NCI-H345 (cell line): ENCODE results near the gene LRRC1.

Source experiments
- DNase-seq: peaks from one replicate; lab custom pipeline; 2025; lab: John Stamatoyannopoulos, UW

The LRRC1 gene

DNA sequence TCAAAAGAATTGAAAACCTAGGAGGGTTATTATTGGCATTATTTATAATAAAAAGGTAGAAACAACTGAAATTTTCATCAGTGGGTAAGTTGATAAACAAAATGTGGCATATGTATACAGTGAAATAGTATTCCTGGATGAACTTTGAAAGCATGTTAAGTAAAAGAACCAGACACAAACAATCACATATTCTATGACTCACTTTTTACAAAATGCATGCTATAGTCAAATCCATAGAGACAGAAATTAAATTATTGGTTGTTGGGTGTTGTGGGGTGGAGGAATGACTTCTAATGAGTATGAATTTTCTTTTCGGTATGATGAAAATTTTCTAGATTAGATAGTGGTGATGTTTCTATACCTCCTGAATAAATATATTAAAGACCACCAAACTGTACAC, 94.6 kb downstream of the LRRC1 start:
- no peak for DNase-seq

DNA sequence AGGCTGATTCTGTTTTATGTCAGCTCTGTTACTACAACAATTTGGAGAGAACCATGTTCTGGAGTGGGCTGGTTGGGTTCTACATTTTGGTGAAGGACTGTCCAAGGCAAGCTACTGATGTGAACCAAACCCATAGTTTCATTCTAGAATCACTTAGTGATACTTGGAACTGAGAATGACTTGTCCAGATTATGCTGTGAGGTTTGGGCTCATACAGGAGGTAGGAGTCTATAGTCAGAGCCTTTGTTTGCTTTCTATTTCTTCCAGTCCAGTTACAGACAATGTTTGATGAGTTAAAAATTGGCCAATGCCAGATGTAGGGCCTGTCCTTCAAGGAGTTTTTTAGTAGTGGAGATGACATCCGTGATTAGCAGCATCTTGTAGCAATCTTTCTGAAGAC, 97.9 kb downstream of the LRRC1 start:
- no peak for DNase-seq

DNA sequence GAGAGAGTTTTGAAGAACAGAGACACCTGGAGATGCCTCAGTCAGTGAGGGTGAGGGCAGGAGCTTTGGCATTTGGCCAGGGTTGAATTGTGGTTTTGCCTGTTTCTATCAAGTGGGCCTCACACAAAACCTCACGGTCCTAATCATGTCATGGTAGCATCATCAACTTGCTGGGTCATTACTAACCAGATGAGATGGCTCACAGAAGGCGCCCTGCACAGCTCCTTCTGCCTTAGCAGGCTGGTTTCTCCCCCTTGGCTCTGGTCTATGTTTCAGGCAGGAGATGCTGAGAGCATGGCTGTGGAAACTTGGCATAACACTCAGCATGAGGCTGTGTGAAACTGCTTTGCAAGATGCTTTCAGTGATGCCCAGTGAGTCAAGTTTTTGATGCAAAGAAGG, 99.3 kb downstream of the LRRC1 start:
- peak; percentile 78 for DNase-seq

DNA sequence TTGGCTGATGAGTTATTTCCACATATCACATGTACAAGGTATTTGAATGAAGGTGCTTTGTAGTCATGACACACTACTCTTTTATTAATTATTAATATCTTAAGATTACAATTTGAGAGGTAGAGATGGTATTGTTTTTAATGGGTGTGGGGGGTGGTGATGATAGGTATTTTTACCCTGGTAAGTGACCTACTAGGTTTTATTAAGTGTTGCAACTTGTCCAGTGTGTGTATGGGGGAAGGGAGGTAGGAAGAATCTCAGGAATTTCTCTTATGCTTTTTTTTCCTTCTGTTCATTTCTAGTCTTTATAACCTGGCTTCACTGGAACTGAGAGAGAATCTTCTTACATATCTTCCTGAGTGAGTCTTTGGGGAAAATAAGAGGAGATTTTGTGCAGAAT, 101.4 kb downstream of the LRRC1 start:
- no peak for DNase-seq

DNA sequence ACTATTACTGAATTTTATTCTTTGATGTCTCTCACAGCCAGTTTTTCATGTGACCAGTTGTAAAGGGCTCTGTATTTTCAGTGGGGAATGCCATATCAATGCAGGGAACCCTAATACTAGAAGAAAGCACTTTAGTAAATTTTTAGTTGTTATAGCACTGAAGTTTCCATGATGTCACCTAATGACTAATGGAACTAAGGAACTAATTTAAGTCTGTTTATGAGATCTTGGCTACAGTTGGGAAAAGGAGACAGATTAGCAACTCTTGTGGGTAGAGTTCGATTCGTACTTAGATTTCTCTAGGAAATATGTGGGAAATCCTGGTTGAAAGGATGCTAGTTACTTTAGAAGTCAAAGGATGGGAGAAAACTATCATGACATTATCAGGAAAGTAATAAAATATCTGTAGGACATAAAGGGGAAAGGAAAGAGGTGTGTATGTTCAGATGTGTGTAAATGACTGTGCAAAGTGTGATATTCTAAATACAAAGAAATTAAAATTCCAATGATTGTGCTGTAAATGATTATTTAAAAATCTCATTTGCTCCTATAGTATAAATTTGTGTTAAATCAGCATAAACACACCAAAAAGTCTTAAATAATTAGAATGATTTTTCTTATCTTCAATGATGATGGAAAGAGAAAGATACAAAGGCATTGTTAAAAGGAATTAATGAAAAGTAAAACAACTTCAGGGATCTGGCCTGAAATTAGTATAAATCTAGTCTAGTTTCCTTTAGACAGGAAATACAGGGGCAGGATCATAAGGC, 103.4 kb downstream of the LRRC1 start:
- DNase-seq, result no peak

DNA sequence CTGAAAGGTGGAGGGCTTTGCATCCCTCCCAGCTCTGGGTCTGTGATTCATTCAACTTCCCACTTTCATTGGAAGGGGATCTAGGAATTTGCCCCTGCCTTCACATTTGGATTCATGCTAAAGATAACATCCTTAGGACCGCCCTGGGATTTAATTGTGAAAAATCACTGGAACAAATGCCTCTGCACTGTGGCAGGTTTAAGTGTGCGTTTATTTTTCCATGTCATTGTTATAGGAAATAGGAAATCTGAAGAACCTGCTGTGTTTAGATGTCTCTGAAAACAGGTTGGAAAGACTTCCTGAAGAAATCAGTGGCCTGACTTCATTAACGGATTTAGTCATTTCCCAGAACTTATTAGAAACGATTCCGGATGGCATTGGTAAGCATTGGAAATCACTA, 104.7 kb downstream of the LRRC1 start:
- no peak for DNase-seq

DNA sequence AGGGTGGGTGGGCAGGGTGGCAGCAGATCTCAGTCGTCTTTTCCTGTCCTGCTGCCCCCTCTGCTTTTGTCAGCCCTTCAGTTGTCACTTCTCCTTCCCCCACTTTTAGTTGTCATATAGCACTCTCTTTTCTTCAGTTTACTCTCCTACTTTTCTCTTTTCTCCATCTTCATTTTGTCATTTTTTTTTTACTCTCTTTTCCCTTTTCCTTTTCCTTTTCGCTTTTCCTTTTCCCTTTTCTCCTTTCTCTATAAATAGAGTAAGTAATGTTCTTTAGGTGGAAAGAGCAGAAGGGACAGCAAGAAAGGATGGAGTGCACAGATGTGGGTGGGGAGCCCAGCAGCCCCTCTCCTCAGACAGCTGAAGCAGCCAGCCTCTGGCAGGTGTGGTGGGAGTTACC, 108.6 kb downstream of the LRRC1 start:
- DNase-seq, result no peak

DNA sequence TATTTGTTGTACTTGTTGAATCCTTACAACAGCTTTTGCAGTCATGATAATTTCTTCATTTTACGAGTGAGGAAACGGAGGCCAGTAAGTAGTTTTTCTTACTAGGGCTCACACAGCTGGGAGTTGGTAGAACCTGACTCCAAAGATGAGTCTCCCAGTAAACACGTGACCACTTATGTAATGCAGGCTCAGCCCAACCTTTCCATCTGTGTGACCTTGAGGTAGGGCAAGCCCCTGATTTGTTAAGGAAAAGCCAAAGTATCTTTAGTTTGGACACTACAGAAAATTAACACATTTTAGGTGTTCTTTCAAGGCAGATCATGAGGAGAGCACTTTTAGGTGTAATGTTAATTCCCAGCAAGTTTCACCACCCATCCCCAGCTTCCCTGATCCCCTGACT, 111.3 kb downstream of the LRRC1 start:
- DNase-seq, result no peak

DNA sequence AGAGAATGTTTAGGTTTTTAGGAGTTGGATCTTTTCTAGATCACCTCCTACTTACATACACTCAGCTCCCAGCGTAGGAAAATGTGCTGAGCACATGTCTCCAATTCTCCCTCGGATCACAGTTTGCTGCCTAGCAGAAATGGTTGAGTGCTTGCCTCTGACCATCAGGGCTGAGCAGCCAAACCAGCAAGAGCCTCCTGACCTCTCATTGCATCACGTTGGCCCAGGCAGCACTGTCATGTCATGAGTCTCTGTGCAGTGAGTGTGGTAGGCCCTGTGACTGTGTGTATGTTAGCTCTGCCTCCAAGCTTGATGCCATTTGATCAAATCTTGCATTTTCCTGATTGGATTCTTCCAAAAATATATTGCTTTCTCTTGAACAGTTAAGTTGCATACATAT, 112.0 kb downstream of the LRRC1 start:
- no peak for DNase-seq

DNA sequence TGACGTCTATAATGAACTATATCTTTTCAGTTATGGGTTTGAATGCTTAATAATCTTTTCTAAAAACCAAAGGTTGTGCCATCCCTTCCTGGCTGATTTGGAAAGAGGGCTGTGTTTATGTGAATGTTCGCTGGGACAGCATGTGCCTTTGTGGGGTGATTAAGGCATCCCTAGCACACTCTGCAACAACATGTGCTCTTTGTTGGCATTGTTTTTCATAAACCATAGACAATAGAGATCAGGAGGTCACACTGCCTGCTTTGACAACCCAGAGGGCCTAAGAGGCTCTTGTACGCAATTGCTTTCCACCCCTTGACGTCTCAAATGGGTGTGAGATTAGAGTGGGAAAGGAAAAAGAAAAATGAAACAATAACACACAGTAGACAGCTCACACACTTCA, 116.0 kb downstream of the LRRC1 start:
- no peak for DNase-seq

DNA sequence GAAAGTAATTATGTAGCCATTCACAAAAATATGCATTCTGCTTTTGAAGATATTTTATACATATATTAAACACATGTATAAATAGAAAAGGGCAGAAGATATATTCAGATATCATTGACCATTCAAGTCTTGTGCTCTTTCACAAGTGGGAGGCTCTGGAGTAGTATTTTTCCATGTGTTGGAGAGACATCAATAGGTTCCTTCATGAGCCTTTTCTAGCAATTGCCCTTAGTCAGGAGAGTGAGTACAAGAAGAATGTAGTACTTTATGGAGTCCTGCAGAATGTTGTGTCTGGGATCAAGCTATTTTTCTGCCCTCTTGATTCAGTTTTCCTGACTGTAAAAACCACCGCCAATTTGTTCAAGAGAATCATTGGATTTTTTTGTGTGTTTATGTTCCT, 117.9 kb downstream of the LRRC1 start:
- no peak for DNase-seq

DNA sequence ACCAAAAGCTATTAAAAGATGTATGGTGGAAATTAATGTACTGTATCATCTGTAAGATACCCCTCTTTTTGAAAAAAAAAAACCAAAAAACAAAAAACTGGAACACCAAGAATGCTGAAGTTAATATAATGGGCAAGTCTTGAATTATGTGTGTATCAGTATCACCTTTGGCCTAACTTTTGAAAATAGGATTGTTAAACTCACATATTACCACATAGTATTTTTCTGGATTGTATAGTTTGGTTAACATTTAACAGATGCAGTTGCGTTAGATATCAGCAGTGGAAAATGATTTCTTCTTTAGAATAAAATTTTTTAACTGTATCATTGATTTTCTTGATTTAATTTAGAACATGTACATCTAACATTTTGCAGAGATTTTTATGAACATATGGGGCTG, 118.5 kb downstream of the LRRC1 start:
- DNase-seq, result no peak

DNA sequence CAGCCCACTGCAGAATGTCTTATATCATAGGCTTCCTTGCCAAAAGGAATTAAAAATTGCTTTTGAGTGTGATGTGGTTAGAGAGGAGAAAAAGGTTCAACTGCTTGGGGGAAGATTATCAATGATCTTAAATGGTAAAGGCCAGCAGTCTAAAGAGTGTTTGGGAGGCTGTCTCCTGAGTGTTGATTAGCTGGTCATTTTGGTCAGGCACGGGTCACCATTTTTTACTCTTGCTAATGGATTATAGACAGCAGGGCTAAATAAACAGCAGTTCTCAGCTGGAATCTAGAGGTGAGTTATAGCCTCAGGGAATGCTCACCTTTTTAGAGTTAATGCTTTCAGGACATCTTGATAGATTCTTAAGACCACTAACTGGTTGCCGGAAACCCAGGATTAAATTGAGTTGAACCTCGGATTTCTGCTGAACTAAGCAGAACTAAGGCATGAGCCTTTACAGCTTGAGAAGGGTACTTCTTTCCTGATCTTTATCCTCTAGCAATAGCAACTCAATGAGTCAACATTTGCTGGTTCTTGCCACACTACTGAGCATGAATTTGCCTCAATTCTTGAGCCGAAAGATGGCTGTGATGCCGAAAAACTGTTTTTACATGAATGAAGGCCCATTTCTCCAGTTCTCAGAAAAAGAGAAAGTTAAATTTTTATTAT, 120.4 kb downstream of the LRRC1 start:
- no peak for DNase-seq

DNA sequence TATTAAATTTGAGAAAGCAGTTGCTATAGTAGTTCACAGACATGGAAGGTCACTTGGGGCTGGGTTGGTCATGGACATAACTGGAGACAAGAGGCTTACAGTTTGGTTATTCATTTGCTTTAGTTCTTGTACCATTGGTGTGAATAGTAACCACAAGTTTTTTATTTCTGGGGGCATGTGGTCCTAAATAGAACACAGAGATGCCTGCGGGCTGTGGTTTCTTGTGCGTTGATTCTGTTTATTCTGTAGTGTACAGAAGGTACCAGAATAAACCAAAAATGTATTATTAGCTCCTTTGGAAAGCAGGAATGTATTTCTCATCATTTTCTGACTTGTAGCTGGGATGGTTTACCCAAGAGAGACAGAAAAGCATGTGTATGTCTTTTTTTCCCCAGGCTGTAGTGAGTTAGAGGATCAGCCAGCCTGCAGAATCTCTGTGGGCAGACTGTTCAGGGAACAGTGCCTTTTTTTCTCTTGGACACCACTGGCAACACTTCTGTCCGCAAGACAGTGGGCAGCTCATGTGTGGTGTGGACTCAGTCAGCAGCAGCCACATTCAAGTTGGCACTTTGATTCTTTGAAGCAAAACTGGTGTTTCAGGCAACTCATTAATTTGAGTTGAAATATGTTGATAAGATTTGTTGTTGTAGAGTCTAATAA, 122.1 kb downstream of the LRRC1 start:
- no peak for DNase-seq

DNA sequence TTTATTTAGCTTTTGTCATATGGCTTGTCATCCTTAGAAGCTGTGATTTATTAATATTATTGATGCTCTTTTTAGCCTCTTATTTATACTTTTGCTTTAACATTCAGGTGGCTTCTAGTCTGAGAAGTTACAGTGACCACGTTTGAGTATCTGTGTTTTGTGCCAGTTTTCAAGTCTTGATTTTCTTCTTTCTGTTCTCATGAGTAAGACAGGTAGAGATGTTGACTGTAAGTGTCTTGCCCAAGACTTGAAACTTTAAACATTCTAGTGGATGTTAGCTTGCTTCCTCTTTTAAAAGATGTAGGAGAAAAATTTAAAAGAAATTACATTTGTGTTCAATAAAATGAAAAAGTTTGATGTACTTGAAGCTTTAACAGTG, 122.6 kb downstream of the LRRC1 start:
- DNase-seq, result no peak

DNA sequence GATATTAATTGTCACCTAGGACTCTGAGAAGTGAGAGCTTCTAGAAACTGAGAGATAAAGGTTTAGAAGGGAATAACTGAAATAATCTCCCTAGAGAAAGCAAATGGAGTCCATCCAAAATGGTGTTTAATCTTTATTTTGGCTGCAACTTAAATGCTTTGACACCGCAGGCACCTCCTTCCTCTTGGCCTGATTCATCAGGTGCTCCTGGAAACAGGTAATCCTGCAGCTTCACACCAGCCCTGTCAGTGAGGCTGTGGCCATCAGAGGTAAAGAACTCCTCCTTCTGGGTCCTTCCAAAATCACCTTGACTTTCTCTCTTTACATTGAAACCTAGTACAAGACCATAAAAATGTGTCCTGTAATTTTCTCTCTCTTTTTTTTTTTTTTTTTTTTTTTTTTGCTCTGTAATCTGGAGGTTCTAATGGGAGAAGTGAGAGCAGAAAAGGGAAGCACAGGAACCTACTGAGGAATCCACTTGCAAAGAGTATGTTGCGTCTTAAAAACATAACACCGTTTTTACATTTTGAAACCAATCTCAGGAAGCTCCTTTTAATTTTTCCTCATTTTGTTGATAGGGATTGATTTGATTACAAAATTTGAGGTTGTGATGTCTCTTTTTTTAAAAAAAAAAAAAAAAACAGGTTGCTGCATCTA, 124.2 kb downstream of the LRRC1 start:
- DNase-seq, result no peak

DNA sequence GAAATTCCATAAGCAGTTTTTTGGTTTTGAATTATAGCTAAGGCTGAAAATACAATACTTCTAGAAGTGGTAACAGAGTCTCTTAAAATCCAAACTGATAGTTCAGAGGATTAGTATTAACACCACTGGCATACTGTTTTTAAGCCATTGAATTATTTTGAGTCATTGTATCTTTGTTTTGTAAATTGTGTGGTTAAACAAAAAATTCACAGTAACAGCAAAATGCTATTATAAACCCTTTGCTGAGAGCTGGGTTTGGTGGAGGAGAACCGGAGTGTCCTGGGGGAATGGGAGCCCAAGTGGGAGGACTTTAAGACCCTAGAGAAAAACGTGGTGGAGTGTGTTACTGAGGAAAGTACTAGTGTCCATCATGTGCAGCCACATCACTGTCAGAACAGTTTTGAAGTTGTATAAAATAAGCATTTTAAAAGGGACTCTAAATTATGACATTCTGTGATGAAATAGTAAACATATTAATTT, 125.1 kb downstream of the LRRC1 start:
- DNase-seq, result no peak

DNA sequence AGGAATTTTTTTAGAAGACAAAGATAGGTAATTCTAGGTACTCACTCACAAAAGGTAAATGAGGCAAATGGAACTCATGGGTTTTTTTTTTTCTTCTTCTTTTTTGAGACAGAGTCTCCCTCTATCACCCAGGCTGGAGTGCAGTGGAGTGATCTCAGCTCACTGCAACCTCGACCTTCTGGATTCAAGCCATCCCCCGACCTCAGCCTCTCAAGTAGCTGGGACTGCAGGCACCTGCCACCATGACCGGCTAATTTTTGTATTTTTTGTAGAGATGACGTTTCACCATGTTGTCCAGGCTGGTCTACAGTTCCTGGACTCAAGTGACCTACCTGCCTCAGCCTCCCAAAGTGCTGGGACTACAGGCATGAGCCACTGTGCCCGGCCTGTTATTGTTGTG, 126.1 kb downstream of the LRRC1 start:
- DNase-seq, result no peak

DNA sequence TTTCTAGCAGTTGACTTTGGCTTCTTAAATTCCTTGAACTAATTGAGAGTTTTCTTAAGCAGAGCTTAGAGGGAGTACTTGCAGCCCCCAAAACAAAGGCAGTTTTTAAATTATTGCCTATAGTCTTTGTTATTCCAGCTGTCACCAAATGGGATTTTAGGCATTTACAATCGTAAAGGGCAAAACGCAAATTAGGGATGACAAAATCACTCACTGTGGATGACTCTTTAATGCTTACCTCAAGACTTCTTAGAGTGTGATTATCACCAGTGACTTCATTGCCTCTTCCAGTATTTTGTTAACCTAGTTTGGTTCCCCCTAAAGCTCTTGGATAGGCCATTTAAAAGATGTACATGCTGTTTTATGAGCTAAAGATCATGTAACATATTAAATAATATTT, 126.8 kb downstream of the LRRC1 start:
- no peak for DNase-seq

DNA sequence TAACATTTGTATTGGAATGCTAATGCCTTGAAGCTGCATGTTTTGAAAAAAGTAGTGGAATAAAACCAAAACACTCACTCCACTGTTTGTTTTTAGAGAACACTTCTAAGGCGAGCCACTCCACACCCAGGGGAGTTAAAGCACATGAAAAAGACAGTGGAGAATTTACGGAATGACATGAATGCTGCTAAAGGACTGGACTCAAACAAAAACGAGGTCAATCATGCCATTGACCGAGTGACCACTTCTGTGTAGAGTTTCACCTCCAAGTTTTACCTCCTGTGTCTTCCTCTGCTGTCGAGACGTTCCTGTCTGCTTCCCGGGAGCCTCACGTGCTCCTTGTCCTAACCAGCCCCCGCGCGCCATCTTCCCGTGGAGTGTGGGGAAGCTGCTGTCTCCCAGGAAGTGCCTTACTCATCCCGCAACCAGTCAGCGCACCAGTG, 127.8 kb downstream of the LRRC1 start:
- DNase-seq, result no peak

DNA sequence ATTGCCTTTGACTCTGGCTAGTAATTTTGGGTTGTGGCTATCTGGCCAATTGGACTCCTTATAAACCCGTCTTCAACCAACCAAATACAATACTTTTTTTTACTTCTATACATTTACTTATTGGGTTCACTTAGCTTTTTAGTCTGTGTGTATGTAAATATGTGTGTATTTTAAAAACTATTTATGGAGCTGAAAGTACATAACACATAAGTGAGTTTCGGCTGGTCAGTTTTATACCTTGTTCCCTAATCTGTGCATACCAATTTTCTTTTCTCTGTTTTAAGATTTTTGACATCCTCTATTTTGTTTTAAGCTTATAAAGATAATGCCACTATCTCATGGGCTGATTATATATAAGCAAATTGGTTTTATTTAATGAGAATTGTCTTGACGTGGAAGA, 129.5 kb downstream of the LRRC1 start:
- no peak for DNase-seq

DNA sequence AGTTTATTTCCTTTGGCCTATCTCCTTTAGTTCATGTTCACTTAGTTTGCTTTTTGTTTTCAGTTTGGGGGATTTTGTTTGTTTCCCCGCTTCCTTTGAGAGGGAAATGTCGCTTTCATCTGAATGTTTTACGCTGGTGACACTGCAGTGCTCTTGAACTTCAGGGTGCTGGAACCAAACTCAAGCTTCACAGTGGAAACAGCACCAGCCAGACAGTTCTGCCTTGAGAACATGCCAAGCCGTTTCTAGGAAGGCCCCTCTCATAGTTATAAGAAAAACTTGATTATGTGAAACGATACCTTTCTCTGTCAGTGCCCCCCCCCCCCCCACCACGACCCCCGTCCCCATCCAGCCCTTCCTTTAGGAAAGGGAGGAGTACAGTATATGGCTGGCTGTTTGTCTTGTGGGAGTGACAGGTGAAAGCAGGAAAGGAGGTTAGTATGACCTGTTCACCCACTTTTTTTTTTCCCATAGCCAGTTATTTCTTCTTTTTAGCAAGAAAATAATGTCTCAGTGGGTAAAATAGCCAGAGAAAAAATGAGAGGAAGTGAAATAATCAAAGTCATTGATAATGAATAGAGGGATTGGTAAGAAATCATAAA, 130.1 kb downstream of the LRRC1 start:
- no peak for DNase-seq
